ENCODE results near the gene FOXP2. TPM values are rescaled to one million over a fixed set of nuclear protein-coding genes. Genes with fewer than 3 reads are reported as not detected.

The FOXP2 gene
- total and polyA plus RNA-seq, 10 of the 15 experiments (the other 5 are each of a cell fraction or from before 2014, with no cell fraction given), result 0.99 to 2.5 (median 1.8) TPM

DNA sequence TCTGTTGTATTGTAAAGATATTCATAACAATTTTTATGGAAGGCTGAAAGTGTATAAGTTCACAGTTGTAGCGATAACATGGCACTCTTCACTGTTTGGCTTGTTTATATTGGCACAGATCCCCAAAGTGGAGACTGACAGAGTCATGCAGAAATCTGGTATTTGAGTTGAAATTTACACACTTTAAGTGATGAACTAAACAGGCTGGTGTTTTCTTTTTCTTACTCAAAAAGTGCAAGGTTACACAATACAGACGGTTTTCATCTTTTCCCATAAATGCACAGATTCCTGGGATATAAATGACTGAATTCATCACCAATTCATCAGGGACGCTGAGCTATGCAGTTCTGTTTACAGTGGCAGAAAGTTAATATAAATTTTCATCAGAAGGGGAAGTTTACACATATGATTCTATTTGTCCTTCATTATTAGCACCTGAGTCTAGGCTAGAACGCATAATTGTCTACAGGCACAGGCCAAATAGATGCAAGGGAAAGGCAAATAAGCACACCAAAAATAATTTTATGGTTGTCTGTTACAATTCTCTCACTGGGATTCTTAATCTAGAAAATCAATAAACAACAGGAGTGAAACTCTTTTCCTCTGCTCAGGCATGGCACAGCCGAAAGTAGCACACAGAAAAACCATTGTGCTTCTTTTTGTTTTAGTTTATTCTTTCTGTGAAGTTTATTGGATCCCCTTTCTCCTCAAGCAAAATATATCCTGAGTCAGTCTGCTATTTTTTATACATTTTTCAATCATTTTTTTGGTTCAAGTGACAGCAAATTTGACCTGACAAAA lies 88.0 kb downstream of the FOXP2 start:
- 30% methylated on average over 5 of the region's 5 CpGs for WGBS (ENCODE audit: insufficient coverage, insufficient replicate concordance, low lambda C conversion rate, missing lambda C conversion rate)
- Histone ChIP-seq H3K9ac (ENCODE audit: control insufficient read depth, insufficient read depth, low read length) (no peak overlapping the region), H3K27ac (ENCODE audit: control insufficient read depth, insufficient read depth) (no peak overlapping the region), H3K4me2 (ENCODE audit: control insufficient read depth, insufficient read depth) (no peak overlapping the region), H3K4me3 (no peak overlapping the region), H3K9me3 (replicated peaks; ENCODE audit: control insufficient read depth, insufficient read depth, low read length) (no peaks in the 10 kb centered on the region), H3K36me3 (ENCODE audit: control insufficient read depth in 2 of 2, insufficient read depth in 2 of 2, low read length in 1 of 2) (no peaks in the 10 kb centered on the region), H2AFZ (ENCODE audit: control insufficient read depth, low read depth, low read length) (no peak overlapping the region), H4K20me1 (ENCODE audit: control insufficient read depth, insufficient read depth) (no peaks in the 10 kb centered on the region), H3K4me1 (ENCODE audit: control insufficient read depth, insufficient read depth, low read length) (no peaks in the 10 kb centered on the region), H3K79me2 (ENCODE audit: control insufficient read depth, insufficient read depth, low read length) (no peaks in the 10 kb centered on the region), H3K27me3 (replicated peaks in 1 of 2; ENCODE audit: control insufficient read depth in 2 of 2, insufficient read depth in 2 of 2, low read length in 1 of 2) (no peaks in the 10 kb centered on the region)
- TF ChIP-seq, protein P1, sequence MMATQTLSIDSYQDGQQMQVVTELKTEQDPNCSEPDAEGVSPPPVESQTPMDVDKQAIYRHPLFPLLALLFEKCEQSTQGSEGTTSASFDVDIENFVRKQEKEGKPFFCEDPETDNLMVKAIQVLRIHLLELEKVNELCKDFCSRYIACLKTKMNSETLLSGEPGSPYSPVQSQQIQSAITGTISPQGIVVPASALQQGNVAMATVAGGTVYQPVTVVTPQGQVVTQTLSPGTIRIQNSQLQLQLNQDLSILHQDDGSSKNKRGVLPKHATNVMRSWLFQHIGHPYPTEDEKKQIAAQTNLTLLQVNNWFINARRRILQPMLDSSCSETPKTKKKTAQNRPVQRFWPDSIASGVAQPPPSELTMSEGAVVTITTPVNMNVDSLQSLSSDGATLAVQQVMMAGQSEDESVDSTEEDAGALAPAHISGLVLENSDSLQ (IDR thresholded peaks at IDR 0.05), result no peak
- TF ChIP-seq ASH2L (IDR thresholded peaks at IDR 0.05; ENCODE audit: borderline replicate concordance, low read depth) (no peak), EP300 (IDR thresholded peaks at IDR 0.05; ENCODE audit: borderline replicate concordance in 1 of 2, control insufficient read depth in 1 of 2, low read depth in 2 of 2, low read length in 2 of 2) (no peak)
- DNase-seq (ENCODE audit: low read depth, low spot score), result no peak
- ChIA-PET CTCF (no interaction called here), SMC1A (ENCODE audit: uncharacterized antibody, unreplicated experiment) (interaction anchor here (1.6 kb wide), 1 partner anchor 19 kb away, joined by 4 read pairs; no protein-coding TSS in a partner anchor), RAD21 (ENCODE audit: unreplicated experiment) (no interaction called here), POLR2A (no interaction called here)
- BruUV-seq (replicated peaks), result no TSS peak
- intact Hi-C loops (cut with micrococcal nuclease; ENCODE audit: unreplicated experiment) (no loop called here), in situ Hi-C loops (cut with MboI) (no loop called here)
- FAIRE-seq, result no peak
- ATAC-seq, result no peak

DNA sequence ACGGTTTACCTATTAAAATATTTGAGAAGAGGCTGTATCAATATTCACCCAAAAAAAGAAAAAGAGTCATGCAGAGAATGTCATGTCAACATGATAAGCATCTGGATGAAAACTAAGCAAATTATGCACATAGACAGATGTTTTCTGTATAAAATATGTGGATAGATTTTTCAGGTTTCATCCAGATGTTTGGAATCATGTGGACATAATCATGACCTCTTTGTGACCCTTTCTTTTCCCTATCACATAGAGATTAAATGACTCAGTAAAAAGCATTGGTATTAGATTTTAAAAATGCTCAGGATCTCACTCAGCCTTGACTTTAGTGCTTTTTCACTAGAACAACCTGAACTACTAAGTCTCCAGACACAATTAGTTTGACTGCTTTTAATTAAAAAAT lies 90.0 kb downstream of the FOXP2 start:
- ChIA-PET SMC1A (ENCODE audit: uncharacterized antibody, unreplicated experiment) (no interaction called here), POLR2A (no interaction called here), RAD21 (ENCODE audit: unreplicated experiment) (no interaction called here), CTCF (no interaction called here)
- ATAC-seq (no peak), FAIRE-seq (no peak), DNase-seq (ENCODE audit: low read depth, low spot score) (no peak)
- 0% methylated on average over 1 of the region's 1 CpG for WGBS (ENCODE audit: insufficient coverage, insufficient replicate concordance, low lambda C conversion rate, missing lambda C conversion rate)
- H3K27ac ChIP-seq (ENCODE audit: control insufficient read depth, insufficient read depth), result no peak overlapping the region
- H3K4me3 ChIP-seq, result no peak overlapping the region
- no peaks in the 10 kb centered on the region for H3K4me1 ChIP-seq (ENCODE audit: control insufficient read depth, insufficient read depth, low read length)
- no peaks in the 10 kb centered on the region for H4K20me1 ChIP-seq (ENCODE audit: control insufficient read depth, insufficient read depth)
- in situ Hi-C loops (cut with MboI), result no loop called here
- intact Hi-C loops (cut with micrococcal nuclease; ENCODE audit: unreplicated experiment), result no loop called here
- H2AFZ ChIP-seq (ENCODE audit: control insufficient read depth, low read depth, low read length), result no peak overlapping the region
- no peaks in the 10 kb centered on the region for H3K36me3 ChIP-seq (ENCODE audit: control insufficient read depth in 2 of 2, insufficient read depth in 2 of 2, low read length in 1 of 2)
- no peak overlapping the region for H3K9ac ChIP-seq (ENCODE audit: control insufficient read depth, insufficient read depth, low read length)
- no peaks in the 10 kb centered on the region for H3K79me2 ChIP-seq (ENCODE audit: control insufficient read depth, insufficient read depth, low read length)
- no peak overlapping the region for H3K4me2 ChIP-seq (ENCODE audit: control insufficient read depth, insufficient read depth)
- H3K9me3 ChIP-seq (replicated peaks; ENCODE audit: control insufficient read depth, insufficient read depth, low read length), result no peaks in the 10 kb centered on the region
- no TSS peak for BruUV-seq (replicated peaks)
- no peaks in the 10 kb centered on the region for H3K27me3 ChIP-seq (replicated peaks in 1 of 2; ENCODE audit: control insufficient read depth in 2 of 2, insufficient read depth in 2 of 2, low read length in 1 of 2)
- TF ChIP-seq SIN3A (IDR thresholded peaks at IDR 0.05; ENCODE audit: low read depth, low read length) (no peak), CREB1 (IDR thresholded peaks at IDR 0.05; ENCODE audit: low read depth) (no peak), ZNF592 (IDR thresholded peaks at IDR 0.05) (no peak), PRDM15 (CRISPR knock-in tag; IDR thresholded peaks at IDR 0.05) (no peak)

All from GM12878 (cell line).